Measurements from ENCODE around the gene SEPSECS.

GRCh38 chr4:25190407-25190806 lies 30.2 kb upstream of the SEPSECS start:
- no peak for TF ChIP-seq POLR2A (IDR thresholded peaks at IDR 0.05; ENCODE audit: low read depth, low read length)
- no peak for TF ChIP-seq CTCF (IDR thresholded peaks at IDR 0.05; ENCODE audit: extremely low read depth in 1 of 2, insufficient read depth in 1 of 2, low read depth in 1 of 2, low read length in 2 of 2)
- no peak for TF ChIP-seq MYC (IDR thresholded peaks at IDR 0.05; ENCODE audit: low read depth, low read length)
- TF ChIP-seq EZH2 (IDR thresholded peaks at IDR 0.05; ENCODE audit: borderline replicate concordance, low read depth, low read length, severe bottlenecking): no peak
- no peak for TF ChIP-seq POLR2AphosphoS5 (IDR thresholded peaks at IDR 0.05; ENCODE audit: insufficient read depth, low read depth, low read length)
